CD4-positive, alpha-beta T cell treated with Interleukin-6 at 100 ng/mL for 8 hours (primary cell): Measurements from ENCODE around the gene COLEC11.
A peak's percentile ranks its signal among the peaks of the same experiment; 100 is the strongest.

Source experiments
- DNase-seq: peaks from one replicate; pipeline ENCODE4 v3.0.0-alpha.2; 2020; ENCODE audit warnings: mixed read lengths, low spot score

Gene COLEC11

DNA sequence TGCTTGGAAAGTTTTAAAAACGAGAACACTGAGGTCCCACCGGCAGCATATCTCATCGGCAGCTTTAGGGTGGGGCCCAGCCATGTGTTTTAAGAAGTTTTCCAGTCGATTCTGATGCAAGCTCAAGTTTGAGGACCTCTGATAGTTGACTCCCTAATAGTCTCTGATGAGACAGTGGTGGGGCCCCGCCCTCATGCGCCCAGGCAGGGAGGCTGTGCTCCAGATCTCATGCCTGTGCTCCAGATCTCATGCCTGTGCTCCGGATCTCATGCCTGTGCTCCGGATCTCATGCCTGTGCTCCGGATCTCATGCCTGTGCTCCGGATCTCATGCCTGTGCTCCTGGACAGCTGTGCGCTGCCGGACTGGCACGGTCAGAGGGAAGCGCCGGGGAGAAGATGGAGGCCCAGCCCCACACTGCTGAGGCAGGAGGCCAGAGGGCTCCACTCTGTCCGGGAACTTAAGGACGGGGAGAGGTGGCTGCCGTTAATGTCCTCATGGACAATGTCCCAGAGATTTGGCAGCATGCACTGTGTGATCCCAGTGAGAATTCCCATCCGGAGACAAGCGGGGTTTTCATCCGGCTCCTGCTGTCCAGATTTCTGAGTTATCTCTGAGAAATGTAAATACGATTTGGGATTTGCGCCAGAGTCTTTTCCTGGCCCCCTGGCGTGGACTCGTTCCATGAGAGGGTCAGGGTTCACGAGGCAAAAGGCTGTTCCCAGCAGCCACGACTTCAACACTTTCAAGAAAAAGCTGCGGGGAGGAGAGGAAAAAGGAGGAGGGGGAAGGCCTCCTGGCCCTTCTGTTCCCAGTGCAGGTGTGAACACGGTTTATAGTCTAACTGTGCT is 9.4 kb upstream of the COLEC11 start:
- no peak for DNase-seq

GRCh38 chr2:3586220-3586619 is 8.7 kb upstream of the COLEC11 start:
- DNase-seq, result no peak

DNA sequence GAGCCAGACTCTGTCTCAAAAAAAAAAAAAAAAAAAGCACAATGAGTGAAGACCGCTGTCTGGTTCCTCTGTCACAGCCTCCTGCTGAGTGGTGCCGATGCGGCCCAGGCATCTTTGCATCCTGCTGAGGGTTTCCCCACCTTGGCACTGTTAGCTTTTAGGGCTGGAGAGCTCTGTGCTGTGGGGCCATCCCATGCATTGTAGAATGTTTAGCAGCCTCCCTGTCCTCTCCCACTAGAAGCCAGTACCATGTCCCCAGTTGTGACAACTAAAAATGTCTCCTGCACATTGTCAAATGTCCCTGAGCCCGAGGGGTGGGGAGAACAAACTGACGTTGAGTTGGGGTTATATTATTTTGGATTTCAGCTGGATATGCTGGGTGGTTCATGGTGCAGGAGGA is 7.9 kb upstream of the COLEC11 start:
- DNase-seq, result no peak

GRCh38 chr2:3587432-3587831 is 7.5 kb upstream of the COLEC11 start:
- DNase-seq, result no peak

DNA sequence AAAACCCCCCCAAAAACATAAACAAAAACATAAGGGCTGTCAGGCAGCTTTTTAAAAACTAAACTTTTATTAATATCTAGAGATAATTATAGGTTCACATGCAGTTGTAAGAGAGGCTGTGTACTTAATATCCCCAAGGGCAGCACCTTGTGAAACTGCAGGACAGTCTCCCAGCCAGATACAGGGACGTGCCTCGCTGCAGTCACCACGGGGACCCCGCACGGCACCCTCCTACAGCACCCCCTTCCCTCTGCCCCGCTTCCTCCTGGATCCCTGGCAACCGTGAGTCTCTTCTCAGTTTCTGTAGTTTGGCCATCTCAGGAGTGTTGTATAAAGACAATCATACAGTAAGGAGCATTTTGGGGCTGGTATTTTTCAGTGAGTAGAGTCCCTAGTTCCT is 6.8 kb upstream of the COLEC11 start:
- no peak for DNase-seq

DNA sequence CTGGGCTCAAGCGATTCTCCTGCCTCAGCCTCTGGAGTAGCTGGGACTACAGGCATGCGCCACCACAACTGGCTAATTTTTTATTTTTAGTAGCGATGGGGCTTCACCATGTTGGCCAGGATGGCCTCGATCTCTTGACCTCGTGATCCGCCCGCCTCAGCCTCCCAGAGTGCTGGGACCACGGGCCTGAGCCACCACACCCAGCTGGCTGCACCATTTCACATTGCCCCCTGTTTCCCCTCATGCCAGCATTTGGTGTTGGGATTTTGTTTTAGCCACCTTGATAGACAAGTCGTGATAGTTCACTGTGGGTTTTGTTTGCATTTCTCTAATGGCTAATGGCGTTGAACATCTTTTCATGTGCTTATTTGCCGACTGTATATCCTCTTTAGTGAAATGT is 5.8 kb upstream of the COLEC11 start:
- DNase-seq, result no peak

DNA sequence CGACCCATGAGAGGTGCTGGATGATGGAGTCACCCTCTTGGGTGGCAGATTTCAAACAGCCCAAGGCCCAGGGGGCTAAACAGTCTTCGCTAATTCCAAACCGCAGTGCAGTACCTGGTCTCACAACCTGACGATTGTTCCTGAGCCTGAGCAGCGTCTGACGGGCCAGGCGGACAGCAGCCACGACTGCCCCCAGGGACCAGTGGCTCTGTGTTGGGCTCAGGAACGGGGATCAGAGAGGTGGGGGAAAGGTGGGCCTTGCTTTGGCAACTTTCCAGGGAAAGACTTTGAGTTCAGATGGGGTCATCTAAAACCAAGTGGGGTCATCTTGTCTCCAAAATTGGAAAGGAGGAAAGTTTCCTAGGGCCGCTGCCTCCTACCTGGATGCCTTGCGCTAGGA is 492 bp downstream of the COLEC11 start:
- DNase-seq, result no peak

DNA sequence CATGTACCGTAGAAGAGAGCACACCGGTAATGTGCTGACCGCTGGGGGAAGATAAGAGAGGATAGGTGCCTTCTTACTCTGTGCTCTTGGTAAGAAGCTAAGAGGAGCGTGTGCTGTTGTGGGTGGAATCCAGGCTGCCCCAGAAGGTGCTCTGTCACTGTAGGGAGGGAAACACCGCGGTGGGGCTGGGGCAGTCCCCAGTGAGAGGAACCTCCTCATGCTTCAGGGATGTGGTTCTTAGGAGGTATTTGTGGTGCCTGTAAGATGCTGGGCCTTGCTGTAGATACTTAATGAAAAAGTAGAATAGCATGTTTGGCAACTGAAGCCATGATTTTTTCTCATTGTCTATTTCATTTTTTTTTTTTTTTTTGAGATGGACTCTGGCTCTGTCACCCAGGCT is 1.1 kb downstream of the COLEC11 start:
- no peak for DNase-seq

- DNase-seq, result no peak
Observed at GRCh38 chr2:3596901-3597417, 2.0 kb downstream of the COLEC11 start.

DNA sequence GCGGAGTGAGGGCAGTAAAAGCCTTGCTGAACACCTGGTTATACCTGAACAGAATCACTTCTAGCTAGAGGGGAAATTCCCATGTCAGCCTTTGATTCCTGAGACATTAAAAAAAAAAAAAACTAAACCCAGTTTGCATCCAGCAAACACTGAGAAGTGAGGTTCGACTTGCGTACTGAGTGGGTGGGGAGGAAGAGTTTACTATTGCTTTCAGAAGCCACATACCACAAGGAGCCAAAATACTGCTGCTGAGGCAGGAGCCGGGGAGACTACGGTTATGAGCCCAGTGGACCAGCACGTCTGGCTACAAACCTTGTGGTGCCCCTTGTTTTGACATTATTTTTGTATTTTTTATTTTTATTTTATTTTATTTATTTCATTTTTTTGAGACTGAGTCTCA is 2.7 kb downstream of the COLEC11 start:
- no peak for DNase-seq

GRCh38 chr2:3598197-3598910 is 3.4 kb downstream of the COLEC11 start:
- DNase-seq, result no peak

GRCh38 chr2:3598912-3599854 is 4.3 kb downstream of the COLEC11 start:
- no peak for DNase-seq

- no peak for DNase-seq
Observed at GRCh38 chr2:3600256-3600855, 5.4 kb downstream of the COLEC11 start.

DNA sequence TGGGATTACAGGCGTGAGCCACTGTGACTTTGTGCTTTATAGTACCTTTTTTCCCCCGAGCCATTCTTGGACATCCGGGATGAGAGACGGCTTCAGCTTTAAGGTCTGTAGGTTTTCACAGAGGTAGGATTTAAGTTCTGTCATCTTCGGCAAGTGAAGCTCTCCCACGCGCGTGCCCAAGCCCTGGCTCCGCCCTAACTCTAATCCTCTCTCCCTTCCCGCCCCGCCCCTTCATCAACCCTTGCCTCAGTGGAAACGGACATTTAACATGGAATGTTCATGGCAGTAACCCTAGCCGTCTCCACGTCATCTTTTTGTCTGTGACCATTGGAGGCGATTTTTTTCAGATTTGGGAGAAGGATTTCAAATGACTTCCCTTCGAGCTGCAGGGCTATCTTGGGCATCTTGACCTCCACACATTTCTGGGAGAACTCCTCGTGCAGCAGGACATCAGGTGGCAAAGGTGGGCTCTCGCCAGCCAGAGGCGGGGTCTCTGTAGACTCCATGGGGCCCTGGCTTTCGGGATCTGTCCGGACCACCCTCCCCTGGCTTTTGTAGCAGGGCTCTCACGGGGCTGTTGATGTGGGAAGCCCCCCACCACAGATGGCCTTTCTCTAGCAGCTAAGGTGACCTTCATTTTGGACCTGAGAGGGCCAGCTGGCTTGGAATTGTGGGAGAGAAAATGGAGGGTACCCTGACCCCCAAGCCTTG is 6.8 kb downstream of the COLEC11 start:
- DNase-seq, result no peak

- no peak for DNase-seq
Observed at GRCh38 chr2:3602553-3603339, 7.8 kb downstream of the COLEC11 start.

- DNase-seq, result no peak
Observed at GRCh38 chr2:3603536-3604206, 8.8 kb downstream of the COLEC11 start.

GRCh38 chr2:3604207-3604877 is 9.4 kb downstream of the COLEC11 start:
- DNase-seq, result no peak

GRCh38 chr2:3604991-3605961 is 10.4 kb downstream of the COLEC11 start:
- peak; percentile 60 for DNase-seq
